Cardiac muscle cell (in vitro differentiated cells and primary cell): ENCODE measurements around the gene ATP5PO. TPM values are rescaled to one million over a fixed set of nuclear protein-coding genes. Genes with fewer than 3 reads are reported as not detected.

Source experiments
- DNase-seq, 2 donors: peaks; one replicate each; pipeline versions ENCODE4 v3.0.0 to v3.0.0-alpha.2; 2010 to 2017; ENCODE audit warnings: low read depth in 1 of 2, low spot score in 1 of 2
- H3K27ac ChIP-seq: fragments of 200-600 bp; sonication (generic); 2 replicates; pipeline ENCODE4 v1.5.1; 2016
- H3K27me3 ChIP-seq: fragments of 200-600 bp; sonication (generic); 2 replicates; pipeline ENCODE4 v1.6.0; 2016; ENCODE audit warnings: control low read depth
- H3K36me3 ChIP-seq: fragments of 200-600 bp; sonication (generic); 2 replicates; pipeline ENCODE4 v1.5.1; 2016; ENCODE audit warnings: control low read depth
- H3K4me1 ChIP-seq: fragments of 200-600 bp; sonication (generic); 2 replicates; pipeline ENCODE4 v1.8.1; 2017; ENCODE audit warnings: low read depth, mild to moderate bottlenecking, mixed run types
- H3K4me3 ChIP-seq: fragments of 200-600 bp; sonication (generic); 2 replicates; pipeline ENCODE4 v1.5.1; 2016; ENCODE audit warnings: mild to moderate bottlenecking
- H3K9me3 ChIP-seq: fragments of 200-600 bp; sonication (generic); 2 replicates; pipeline ENCODE4 v1.5.1; 2017; ENCODE audit warnings: low read depth, mild to moderate bottlenecking, control low read depth
- polyA plus RNA-seq: library from polyadenylated mRNA; unstranded; fragments of >200 nt; fragmentation: Nextera tagmentation; extraction: Ambion mirVana; gene quantifications from 2 replicates; pipeline ENCODE4 v1.2.1, GENCODE V29; 2016
- total RNA-seq: library from RNA; depleted of rRNA; stranded (reverse); fragments of >200 nt; gene quantifications from 2 replicates; pipeline ENCODE4 v1.2.3, GENCODE V29; 2016
- TF ChIP-seq, protein P1 (sequence below): IDR thresholded peaks from 2 replicates; pipeline ENCODE4 v1.5.1; 2012; ENCODE audit warnings: low read depth, mild to moderate bottlenecking, low read length

ATP5PO gene
- total and polyA plus RNA-seq, 2 experiments from 2014 or later: 251 to 1,053 TPM

DNA sequence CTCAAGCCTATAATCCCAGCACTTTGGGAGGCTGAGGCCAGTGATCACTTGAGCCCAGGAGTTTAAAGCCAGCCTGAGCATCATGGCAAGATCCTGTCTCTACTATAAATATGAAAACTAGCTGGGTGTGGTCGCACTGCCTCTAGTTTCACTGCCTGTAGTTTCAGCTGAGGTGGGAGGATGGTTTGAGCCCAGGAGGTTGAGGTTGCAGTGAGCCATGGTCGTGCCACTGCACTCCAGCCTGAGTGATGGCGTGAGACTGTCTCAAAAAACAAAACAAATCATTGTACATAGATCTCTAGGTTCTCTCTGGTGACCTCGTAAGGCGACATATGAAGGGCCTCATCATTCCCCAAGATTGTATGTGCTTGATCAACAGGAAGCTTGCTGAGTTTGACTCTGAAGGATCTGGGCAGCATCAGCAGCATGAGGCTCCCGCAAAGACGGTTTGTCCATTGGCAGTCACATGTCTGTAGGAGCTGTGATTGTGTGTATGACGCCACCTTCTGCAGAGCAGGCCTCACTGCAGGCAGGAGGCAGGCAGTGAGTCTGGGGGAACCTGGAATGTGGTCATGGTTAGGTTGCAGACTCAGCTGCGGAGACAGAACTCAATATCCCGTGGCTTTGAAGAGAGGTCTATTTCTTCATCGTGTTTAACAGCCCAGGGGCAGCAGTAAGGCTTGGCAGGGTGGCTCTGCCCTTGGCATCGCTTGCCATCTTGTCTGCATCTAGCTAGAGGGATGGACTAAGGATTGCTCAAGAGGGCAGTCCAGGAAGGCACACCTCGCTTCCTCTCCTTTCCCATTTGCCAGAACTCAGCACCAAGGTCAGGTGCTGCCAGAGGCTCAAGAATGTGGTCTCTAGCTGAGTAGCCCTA is 14.0 kb downstream of the ATP5PO start:
- TF ChIP-seq, protein P1, sequence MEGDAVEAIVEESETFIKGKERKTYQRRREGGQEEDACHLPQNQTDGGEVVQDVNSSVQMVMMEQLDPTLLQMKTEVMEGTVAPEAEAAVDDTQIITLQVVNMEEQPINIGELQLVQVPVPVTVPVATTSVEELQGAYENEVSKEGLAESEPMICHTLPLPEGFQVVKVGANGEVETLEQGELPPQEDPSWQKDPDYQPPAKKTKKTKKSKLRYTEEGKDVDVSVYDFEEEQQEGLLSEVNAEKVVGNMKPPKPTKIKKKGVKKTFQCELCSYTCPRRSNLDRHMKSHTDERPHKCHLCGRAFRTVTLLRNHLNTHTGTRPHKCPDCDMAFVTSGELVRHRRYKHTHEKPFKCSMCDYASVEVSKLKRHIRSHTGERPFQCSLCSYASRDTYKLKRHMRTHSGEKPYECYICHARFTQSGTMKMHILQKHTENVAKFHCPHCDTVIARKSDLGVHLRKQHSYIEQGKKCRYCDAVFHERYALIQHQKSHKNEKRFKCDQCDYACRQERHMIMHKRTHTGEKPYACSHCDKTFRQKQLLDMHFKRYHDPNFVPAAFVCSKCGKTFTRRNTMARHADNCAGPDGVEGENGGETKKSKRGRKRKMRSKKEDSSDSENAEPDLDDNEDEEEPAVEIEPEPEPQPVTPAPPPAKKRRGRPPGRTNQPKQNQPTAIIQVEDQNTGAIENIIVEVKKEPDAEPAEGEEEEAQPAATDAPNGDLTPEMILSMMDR: peak; percentile 69
- Histone ChIP-seq H3K36me3 (peaks cover 35% of the 10 kb centered on the region), H3K27ac (peak overlapping the region; percentile 37), H3K4me1 (no peaks in the 10 kb centered on the region), H3K9me3 (no peaks in the 10 kb centered on the region), H3K4me3 (no peak overlapping the region), H3K27me3 (no peaks in the 10 kb centered on the region)
- peak; percentile 65 to 84 for DNase-seq

DNA sequence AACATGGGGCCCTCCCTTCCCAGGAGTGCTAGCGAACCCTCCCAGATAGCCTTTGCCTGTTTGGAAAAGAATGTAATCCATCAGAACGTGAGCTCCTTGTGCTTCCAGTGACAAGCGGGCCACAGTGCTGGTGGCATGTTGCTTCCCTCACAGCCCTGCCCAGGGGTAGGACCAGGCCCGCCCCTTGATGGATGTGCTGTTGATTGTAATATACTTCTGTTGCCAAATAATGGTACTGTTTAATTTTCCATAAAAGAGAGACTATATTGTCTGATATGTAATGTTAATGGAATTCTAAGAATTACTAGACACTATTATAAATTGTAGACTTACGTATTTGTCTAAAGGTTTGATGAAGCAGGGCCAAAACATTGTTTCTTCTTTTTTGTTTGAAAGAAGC is 16.4 kb downstream of the ATP5PO start:
- TF ChIP-seq, protein P1: no peak
- H3K27me3 ChIP-seq: no peaks in the 10 kb centered on the region
- H3K9me3 ChIP-seq: no peaks in the 10 kb centered on the region
- DNase-seq: no peak
- H3K36me3 ChIP-seq: peaks cover 14% of the 10 kb centered on the region
- H3K4me3 ChIP-seq: no peak overlapping the region
- peaks cover 4% of the 10 kb centered on the region for H3K4me1 ChIP-seq
- no peak overlapping the region for H3K27ac ChIP-seq

DNA sequence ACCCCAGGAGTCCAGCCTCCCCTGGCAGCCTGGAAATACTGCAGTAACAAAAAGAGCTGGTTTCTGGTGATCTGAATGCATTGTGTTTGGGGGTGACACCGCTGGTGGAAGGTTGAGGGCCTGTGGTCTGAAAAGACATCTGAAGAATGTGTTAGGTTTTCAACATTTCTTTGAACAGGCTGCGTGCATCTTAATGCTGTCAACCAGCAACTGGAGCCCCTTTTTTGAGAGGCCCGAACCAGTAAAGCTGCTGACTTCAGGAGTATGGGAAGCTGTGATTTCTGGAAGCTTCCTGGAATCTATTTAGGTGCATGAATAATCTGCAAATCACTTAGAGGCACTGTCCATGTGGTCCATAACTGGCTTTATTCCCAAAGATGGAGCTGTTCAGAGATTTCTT is 17.0 kb downstream of the ATP5PO start:
- no peak overlapping the region for H3K4me3 ChIP-seq
- H3K4me1 ChIP-seq: peaks cover 4% of the 10 kb centered on the region
- H3K27me3 ChIP-seq: no peaks in the 10 kb centered on the region
- no peaks in the 10 kb centered on the region for H3K9me3 ChIP-seq
- H3K36me3 ChIP-seq: peaks cover 8% of the 10 kb centered on the region
- TF ChIP-seq, protein P1: no peak
- no peak overlapping the region for H3K27ac ChIP-seq
- no peak for DNase-seq

DNA sequence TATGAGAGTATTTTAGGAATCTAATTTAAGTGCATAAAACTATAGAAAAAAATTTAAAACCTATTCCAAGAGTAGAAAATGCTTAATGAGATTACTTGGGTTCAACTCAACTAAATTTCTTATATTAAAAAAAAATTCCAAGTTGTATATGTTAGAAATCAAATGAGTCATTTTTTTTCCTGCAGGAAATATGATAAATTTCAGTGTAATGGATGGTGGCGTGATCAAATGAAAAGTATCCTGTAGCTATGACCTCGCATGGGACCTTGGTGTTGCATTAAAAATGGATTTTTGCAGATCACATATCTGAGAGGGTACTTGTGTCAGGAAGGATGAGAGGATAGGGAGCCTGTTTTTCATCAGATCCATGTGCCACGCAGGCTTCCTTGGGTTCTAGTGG is 17.9 kb downstream of the ATP5PO start:
- no peaks in the 10 kb centered on the region for H3K9me3 ChIP-seq
- H3K36me3 ChIP-seq: no peaks in the 10 kb centered on the region
- H3K27ac ChIP-seq: no peak overlapping the region
- H3K4me3 ChIP-seq: no peak overlapping the region
- TF ChIP-seq, protein P1: no peak
- peaks cover 5% of the 10 kb centered on the region for H3K4me1 ChIP-seq
- H3K27me3 ChIP-seq: no peaks in the 10 kb centered on the region
- no peak for DNase-seq

DNA sequence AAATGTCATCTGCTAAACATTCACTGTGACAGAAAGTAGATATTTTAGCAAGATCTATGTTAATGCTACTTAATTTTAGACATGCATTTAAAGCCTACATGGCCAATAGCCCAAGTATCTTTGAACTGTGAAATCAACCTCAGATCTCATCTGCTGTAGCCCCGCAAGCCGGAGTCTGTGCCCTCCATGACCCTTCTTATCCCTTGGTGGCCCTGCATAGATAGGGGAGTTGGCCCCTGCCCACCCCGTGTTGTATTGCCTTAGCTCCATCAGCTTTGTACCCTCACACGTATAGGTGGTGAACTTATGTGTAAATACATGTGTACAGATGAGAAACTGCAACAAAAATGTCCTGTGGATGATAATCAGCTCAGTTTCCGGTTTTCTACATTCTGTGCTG is 18.5 kb downstream of the ATP5PO start:
- Histone ChIP-seq H3K27me3 (no peaks in the 10 kb centered on the region), H3K4me1 (peaks cover 8% of the 10 kb centered on the region), H3K4me3 (no peak overlapping the region), H3K9me3 (no peaks in the 10 kb centered on the region), H3K36me3 (no peaks in the 10 kb centered on the region), H3K27ac (no peak overlapping the region)
- TF ChIP-seq, protein P1: no peak
- DNase-seq: no peak
